Endothelial cell of umbilical vein (primary cell): Measurements from ENCODE around the gene MZT2B.
"Not testable (repeated sequence)": the region's sequence is repeated elsewhere in the genome, so short reads cannot be mapped to it uniquely, and the experiment has no call there.

ENCODE experiments used
- FOS ChIP-seq: IDR thresholded peaks from 2 replicates; pipeline ENCODE4 v1.6.1; 2011; ENCODE audit warnings: mild to moderate bottlenecking, low read length, moderate library complexity, borderline replicate concordance; ENCODE audit not compliant: insufficient read depth
- POLR2A ChIP-seq: IDR thresholded peaks from 2 replicates; pipeline ENCODE4 v1.6.1; 2012; ENCODE audit warnings: low read depth, mild to moderate bottlenecking, control low read depth, low read length
- POLR2AphosphoS5 ChIP-seq: IDR thresholded peaks from 2 replicates; pipeline ENCODE4 v1.6.1; 2012; ENCODE audit warnings: low read depth, mild to moderate bottlenecking, control low read depth, low read length, moderate library complexity; ENCODE audit not compliant: insufficient read depth
- TF ChIP-seq, protein P1 (sequence below), 2 donors: IDR thresholded peaks; 1 replicate in 1 of 2; 2 replicates in 1 of 2; pipeline ENCODE4 v1.5.1; 2011; ENCODE audit warnings: low read length in 2 of 2, mild to moderate bottlenecking in 2 of 2, moderate library complexity in 2 of 2, control low read depth in 1 of 2, inconsistent platforms in 1 of 2, low read depth in 1 of 2; ENCODE audit not compliant: insufficient read depth in 1 of 2; ENCODE audit errors: extremely low read depth in 1 of 2

DNA sequence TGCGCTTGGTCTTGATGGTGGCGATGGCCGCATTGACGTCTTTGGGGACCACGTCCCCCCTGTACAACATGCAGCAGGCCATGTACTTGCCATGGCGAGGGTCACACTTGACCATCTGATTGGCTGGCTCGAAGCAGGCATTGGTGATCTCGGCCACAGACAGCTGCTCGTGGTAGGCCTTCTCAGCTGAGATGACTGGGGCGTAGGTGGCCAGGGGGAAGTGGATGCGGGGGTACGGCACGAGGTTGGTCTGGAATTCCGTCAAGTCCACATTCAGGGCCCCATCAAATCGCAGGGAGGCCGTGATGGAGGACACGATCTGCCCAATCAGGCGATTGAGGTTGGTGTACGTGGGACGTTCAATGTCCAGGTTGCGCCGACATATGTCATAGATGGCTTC, 11.8 kb downstream of the MZT2B start:
- not testable (repeated sequence) for TF ChIP-seq POLR2AphosphoS5, FOS, POLR2A
- TF ChIP-seq, protein P1, sequence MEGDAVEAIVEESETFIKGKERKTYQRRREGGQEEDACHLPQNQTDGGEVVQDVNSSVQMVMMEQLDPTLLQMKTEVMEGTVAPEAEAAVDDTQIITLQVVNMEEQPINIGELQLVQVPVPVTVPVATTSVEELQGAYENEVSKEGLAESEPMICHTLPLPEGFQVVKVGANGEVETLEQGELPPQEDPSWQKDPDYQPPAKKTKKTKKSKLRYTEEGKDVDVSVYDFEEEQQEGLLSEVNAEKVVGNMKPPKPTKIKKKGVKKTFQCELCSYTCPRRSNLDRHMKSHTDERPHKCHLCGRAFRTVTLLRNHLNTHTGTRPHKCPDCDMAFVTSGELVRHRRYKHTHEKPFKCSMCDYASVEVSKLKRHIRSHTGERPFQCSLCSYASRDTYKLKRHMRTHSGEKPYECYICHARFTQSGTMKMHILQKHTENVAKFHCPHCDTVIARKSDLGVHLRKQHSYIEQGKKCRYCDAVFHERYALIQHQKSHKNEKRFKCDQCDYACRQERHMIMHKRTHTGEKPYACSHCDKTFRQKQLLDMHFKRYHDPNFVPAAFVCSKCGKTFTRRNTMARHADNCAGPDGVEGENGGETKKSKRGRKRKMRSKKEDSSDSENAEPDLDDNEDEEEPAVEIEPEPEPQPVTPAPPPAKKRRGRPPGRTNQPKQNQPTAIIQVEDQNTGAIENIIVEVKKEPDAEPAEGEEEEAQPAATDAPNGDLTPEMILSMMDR (IDR thresholded peaks at IDR 0.05; ENCODE audit: extremely low read depth in 1 of 2, insufficient read depth in 1 of 2, low read depth in 1 of 2, low read length in 2 of 2), result not testable (repeated sequence)
